Naive thymus-derived CD4-positive, alpha-beta T cell (primary cell): ENCODE results near the gene RNU1-3. TPM values are rescaled to one million over a fixed set of nuclear protein-coding genes. Genes with fewer than 3 reads are reported as not detected.
A peak's percentile ranks its signal among the peaks of the same experiment; 100 is the strongest.
"Not testable (repeated sequence)": the region's sequence is repeated elsewhere in the genome, so short reads cannot be mapped to it uniquely, and the experiment has no call there.

Source experiments
- ATAC-seq: fragments of 150-1000 bp; cut with Tn5 transposase; 2 replicates; pipeline ENCODE4 v1.10.0; 2021; ENCODE audit warnings: mild to moderate bottlenecking, moderate library complexity
- CTCF ChIA-PET: fragments of 350-600 bp; sonication (Branson Sonifier 250); formaldehyde crosslinking; loops from one replicate; lab custom pipeline; 2021; ENCODE audit warnings: antibody characterized with exemption; lab: Charles Lee
- POLR2A ChIA-PET: fragments of 350-600 bp; sonication (Branson Sonifier 250); formaldehyde crosslinking; loops from one replicate; lab custom pipeline; 2021; ENCODE audit warnings: antibody characterized with exemption, inconsistent platforms; lab: Charles Lee
- DNase-seq, 9 donors: peaks; one replicate each; pipeline versions ENCODE4 v3.0.0 to v3.0.0-alpha.2; 2020 to 2022; ENCODE audit warnings: mixed read lengths in 1 of 9
- H3K27ac ChIP-seq: one replicate; pipeline ENCODE4 v1.7.0; 2013; ENCODE audit warnings: mild to moderate bottlenecking, low read depth, low read length, moderate library complexity
- H3K27me3 ChIP-seq, 2 donors: one replicate each; pipeline ENCODE4 v1.7.0; 2013; ENCODE audit warnings: low read length in 2 of 2, mild to moderate bottlenecking in 2 of 2, moderate library complexity in 2 of 2; ENCODE audit not compliant: control insufficient read depth in 2 of 2, insufficient read depth in 2 of 2
- H3K36me3 ChIP-seq, 3 experiments: 1 replicate in 2 of 3; 2 replicates in 1 of 3; pipeline ENCODE4 v1.7.0; 2013; ENCODE audit warnings: low read length in 3 of 3, mild to moderate bottlenecking in 3 of 3, moderate library complexity in 1 of 3; ENCODE audit not compliant: insufficient read depth in 3 of 3, control insufficient read depth in 2 of 3
- H3K4me1 ChIP-seq, 2 donors: one replicate each; pipeline ENCODE4 v1.7.0; 2013; ENCODE audit warnings: low read length in 2 of 2, mild to moderate bottlenecking in 2 of 2, moderate library complexity in 1 of 2; ENCODE audit not compliant: control insufficient read depth in 2 of 2, insufficient read depth in 2 of 2
- H3K4me3 ChIP-seq: 2 replicates; pipeline ENCODE4 v1.7.0; 2013; ENCODE audit warnings: mild to moderate bottlenecking, low read length
- H3K9me3 ChIP-seq, 3 experiments: 1 replicate in 2 of 3; 2 replicates in 1 of 3; pipeline ENCODE4 v1.7.0; 2013; ENCODE audit warnings: low read length in 3 of 3; ENCODE audit not compliant: control insufficient read depth in 2 of 3
- H3K27ac Mint-ChIP-seq, 9 donors: one replicate each; pipeline ENCODE4 v1.8.0; 2020 to 2022; ENCODE audit warnings: mixed read lengths in 9 of 9, mild to moderate bottlenecking in 8 of 9, moderate library complexity in 5 of 9, inconsistent platforms in 2 of 9
- H3K27me3 Mint-ChIP-seq, 5 donors: one replicate each; pipeline ENCODE4 v1.8.0; 2021 to 2022; ENCODE audit warnings: mixed read lengths in 5 of 5, mild to moderate bottlenecking in 1 of 5
- H3K36me3 Mint-ChIP-seq, 5 donors: one replicate each; pipeline ENCODE4 v1.8.0; 2020 to 2022; ENCODE audit warnings: mixed read lengths in 5 of 5, mild to moderate bottlenecking in 3 of 5, inconsistent platforms in 1 of 5
- H3K4me1 Mint-ChIP-seq, 7 donors: one replicate each; pipeline ENCODE4 v1.8.0; 2020 to 2022; ENCODE audit warnings: mixed read lengths in 7 of 7, mild to moderate bottlenecking in 3 of 7, inconsistent platforms in 1 of 7
- H3K4me3 Mint-ChIP-seq, 10 donors: one replicate each; pipeline ENCODE4 v1.8.0; 2020 to 2022; ENCODE audit warnings: mild to moderate bottlenecking in 10 of 10, mixed read lengths in 10 of 10, moderate library complexity in 6 of 10, inconsistent platforms in 2 of 10
- H3K9me3 Mint-ChIP-seq, 11 donors: one replicate each; pipeline ENCODE4 v1.8.0; 2020 to 2022; ENCODE audit warnings: mixed read lengths in 11 of 11, mild to moderate bottlenecking in 4 of 11, inconsistent platforms in 1 of 11, moderate library complexity in 1 of 11
- intact Hi-C, 2 donors: fragments of 100-400 bp; cut with micrococcal nuclease; formaldehyde crosslinking; loops; one replicate each; pipeline ENCODE4 v1.15.1; 2023
- polyA plus RNA-seq, 2 donors: library from polyadenylated mRNA; unstranded; fragments of 300-500 nt; fragmentation: Illumina TruSeq; gene quantifications; one replicate each; pipeline ENCODE4 v1.2.3, GENCODE V29; 2021
- total RNA-seq, 6 experiments: library from RNA in 5 of 6; stranded (reverse) in 5 of 6; gene quantifications; 1 replicate in 5 of 6; 2 replicates in 1 of 6; pipeline ENCODE4 v1.2.3 and lab custom pipeline; 2021 to 2026

The RNU1-3 gene
- total and polyA plus RNA-seq, 7 experiments from 2014 or later, result 2,341 to 4,458 (median 3,337) TPM; not detected in 2

DNA sequence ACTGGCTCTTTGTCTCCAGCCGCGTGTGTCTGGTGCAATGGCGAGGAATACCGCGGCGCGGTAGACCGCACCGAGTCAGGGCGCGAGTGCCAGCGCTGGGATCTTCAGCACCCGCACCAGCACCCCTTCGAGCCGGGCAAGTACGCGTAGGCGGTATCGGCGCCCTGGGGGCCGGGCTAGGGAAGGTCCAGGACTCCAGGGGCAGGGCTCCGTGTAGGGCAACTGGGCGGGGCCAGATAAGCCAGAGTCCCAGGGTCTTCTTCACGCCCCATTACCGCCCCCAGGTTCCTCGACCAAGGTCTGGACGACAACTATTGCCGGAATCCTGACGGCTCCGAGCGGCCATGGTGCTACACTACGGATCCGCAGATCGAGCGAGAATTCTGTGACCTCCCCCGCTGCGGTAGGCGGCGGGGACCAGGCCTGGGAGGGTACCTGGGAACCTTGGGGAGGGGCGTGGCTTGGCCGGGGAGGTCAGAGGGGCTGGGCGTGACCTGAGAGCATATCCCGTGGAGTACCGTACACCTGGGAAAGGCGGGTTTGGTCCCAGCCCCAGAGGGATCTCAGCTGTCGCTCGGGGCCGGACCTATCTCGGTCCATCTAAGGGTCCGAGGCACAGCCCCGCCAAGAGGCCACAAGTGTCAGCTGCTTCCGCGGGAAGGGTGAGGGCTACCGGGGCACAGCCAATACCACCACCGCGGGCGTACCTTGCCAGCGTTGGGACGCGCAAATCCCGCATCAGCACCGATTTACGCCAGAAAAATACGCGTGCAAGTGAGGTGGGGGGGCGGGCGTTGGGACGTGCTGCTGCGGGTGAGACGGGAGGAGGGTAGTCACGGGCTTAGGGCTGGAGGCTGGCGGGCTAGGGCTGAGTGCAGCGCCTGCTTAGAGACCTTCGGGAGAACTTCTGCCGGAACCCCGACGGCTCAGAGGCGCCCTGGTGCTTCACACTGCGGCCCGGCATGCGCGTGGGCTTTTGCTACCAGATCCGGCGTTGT lies 19.3 kb downstream of the RNU1-3 start:
- H3K9me3 ChIP-seq, ATAC-seq, CTCF ChIA-PET, H3K9me3 Mint-ChIP-seq, H3K27ac ChIP-seq, H3K36me3 ChIP-seq, H3K4me1 Mint-ChIP-seq, POLR2A ChIA-PET, intact Hi-C loops, H3K27me3 ChIP-seq, H3K36me3 Mint-ChIP-seq: not testable (repeated sequence)
- peak in 8 of 9 donors; percentile 22 to 58 (median 38) for DNase-seq
- Mint-ChIP-seq H3K4me3 (peak overlapping the region in 8 of 10 donors; percentile 42 to 86 (median 70)), H3K27me3 (peaks cover 0 to 16% (median 0%) of the 10 kb centered on the region in 5 donors), H3K27ac (peak overlapping the region in 1 of 9 donors; percentile 87)
- peaks cover 21 to 27% of the 10 kb centered on the region in 2 donors for H3K4me1 ChIP-seq
- H3K4me3 ChIP-seq, result peak overlapping the region; percentile 21

DNA sequence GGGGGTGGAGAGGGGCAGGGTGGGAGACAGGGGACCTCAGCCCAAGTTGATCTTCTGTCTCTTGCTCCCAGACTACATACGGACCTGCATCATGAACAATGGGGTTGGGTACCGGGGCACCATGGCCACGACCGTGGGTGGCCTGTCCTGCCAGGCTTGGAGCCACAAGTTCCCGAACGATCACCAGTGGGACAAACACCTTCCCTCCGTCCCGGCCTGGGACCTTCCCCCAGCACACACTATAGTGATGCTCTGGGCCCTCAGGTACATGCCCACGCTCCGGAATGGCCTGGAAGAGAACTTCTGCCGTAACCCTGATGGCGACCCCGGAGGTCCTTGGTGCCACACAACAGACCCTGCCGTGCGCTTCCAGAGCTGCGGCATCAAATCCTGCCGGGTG lies 20.0 kb downstream of the RNU1-3 start:
- H3K9me3 ChIP-seq, H3K27ac ChIP-seq, CTCF ChIA-PET, H3K4me3 ChIP-seq, H3K27me3 ChIP-seq, H3K36me3 ChIP-seq, ATAC-seq, H3K36me3 Mint-ChIP-seq, H3K4me1 Mint-ChIP-seq, POLR2A ChIA-PET, H3K9me3 Mint-ChIP-seq, intact Hi-C loops: not testable (repeated sequence)
- Mint-ChIP-seq H3K27me3 (peaks cover 0 to 13% (median 0%) of the 10 kb centered on the region in 5 donors), H3K4me3 (peak overlapping the region in 1 of 10 donors; percentile 71), H3K27ac (peak overlapping the region in 2 of 9 donors; percentile 33 to 48)
- peak in 2 of 9 donors; percentile 1 to 15 for DNase-seq
- peaks cover 21 to 27% of the 10 kb centered on the region in 2 donors for H3K4me1 ChIP-seq

- Mint-ChIP-seq H3K4me3 (peak overlapping the region in 3 of 10 donors; percentile 38 to 71 (median 39)), H3K27ac (peak overlapping the region in 3 of 9 donors; percentile 41 to 80 (median 43))
- intact Hi-C loops, result not testable (repeated sequence)
Measured at GRCh38 chr1:16646061-16646664, 20.6 kb downstream of the RNU1-3 start.

DNA sequence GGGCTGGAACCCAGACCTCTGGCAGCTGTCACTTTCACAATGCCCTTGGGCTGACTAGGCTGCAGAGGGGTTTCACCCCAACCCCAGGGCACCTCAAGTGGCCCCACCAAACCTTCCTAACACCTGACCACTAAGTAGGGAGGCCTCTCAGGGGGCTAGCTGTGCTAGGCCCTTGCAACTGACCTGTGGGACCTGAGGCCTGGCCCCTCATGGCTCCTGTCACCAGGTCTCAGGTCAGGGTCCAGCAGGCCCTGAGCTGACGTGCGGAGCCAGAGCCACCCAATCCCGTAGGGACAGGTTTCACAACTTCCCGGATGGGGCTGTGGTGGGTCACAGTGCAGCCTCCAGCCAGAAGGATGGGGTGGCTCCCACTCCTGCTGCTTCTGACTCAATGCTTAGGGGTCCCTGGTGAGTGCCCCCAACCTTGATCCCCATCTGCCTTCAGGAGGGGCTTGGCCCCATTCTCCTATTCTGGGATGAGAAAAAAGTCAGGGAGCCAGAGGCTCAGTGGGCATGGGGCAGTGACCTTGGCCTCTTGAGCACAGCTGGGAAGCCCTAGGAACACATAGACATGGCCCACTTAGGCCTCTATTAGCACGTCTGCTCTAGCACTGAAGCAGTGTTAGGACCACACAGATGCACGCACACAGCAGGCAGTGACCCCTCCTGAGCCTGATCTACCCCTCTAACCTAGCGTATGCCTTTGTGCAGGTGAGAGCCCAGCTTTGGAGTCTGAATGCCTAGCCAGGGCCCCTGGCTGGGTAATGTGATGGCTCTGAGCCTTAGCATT lies 21.3 kb downstream of the RNU1-3 start:
- H3K27ac ChIP-seq, result peak overlapping the region; percentile 80
- H3K36me3 Mint-ChIP-seq, intact Hi-C loops, H3K27me3 ChIP-seq, H3K4me3 Mint-ChIP-seq, H3K9me3 Mint-ChIP-seq, H3K4me1 Mint-ChIP-seq, H3K9me3 ChIP-seq, H3K27ac Mint-ChIP-seq, CTCF ChIA-PET, ATAC-seq, H3K36me3 ChIP-seq: not testable (repeated sequence)
- POLR2A ChIA-PET, result interaction anchor here (1.3 to 1.9 kb wide), 5 partner anchors 10 to 259 kb away, joined by 5 to 13 read pairs (median 6); partner anchors contain the start of gene NBPF1
- H3K4me3 ChIP-seq, result peak overlapping the region; percentile 89
- peak in 3 of 9 donors; percentile 17 to 54 (median 17) for DNase-seq
- H3K4me1 ChIP-seq, result peaks cover 21 to 27% of the 10 kb centered on the region in 2 donors
- peaks cover 0 to 13% (median 0%) of the 10 kb centered on the region in 5 donors for H3K27me3 Mint-ChIP-seq

More at GRCh38 chr1:16646061-16646664, 20.6 kb downstream of the RNU1-3 start:
- H3K27ac ChIP-seq, ATAC-seq, H3K36me3 Mint-ChIP-seq, H3K4me1 Mint-ChIP-seq, CTCF ChIA-PET, POLR2A ChIA-PET, H3K4me3 ChIP-seq, H3K9me3 Mint-ChIP-seq, H3K27me3 ChIP-seq, H3K9me3 ChIP-seq, H3K36me3 ChIP-seq: not testable (repeated sequence)
- DNase-seq, result peak in 2 of 9 donors; percentile 3 to 21
- H3K27me3 Mint-ChIP-seq, result peaks cover 0 to 13% (median 0%) of the 10 kb centered on the region in 5 donors
- peaks cover 21 to 27% of the 10 kb centered on the region in 2 donors for H3K4me1 ChIP-seq

GRCh38 chr1:16644482-16645270 lies 22.1 kb downstream of the RNU1-3 start:
- H3K9me3 ChIP-seq, H3K27ac Mint-ChIP-seq, H3K4me3 Mint-ChIP-seq, CTCF ChIA-PET, H3K9me3 Mint-ChIP-seq, H3K36me3 Mint-ChIP-seq, H3K4me1 Mint-ChIP-seq, H3K36me3 ChIP-seq, H3K27me3 ChIP-seq: not testable (repeated sequence)
- intact Hi-C loops, result loop anchor here in 1 of 2 donors (1.0 kb wide), 1 partner anchor 277 kb away; the partner anchor contains the start of gene SZRD1
- peaks cover 21 to 27% of the 10 kb centered on the region in 2 donors for H3K4me1 ChIP-seq
- peak overlapping the region; percentile 80 for H3K27ac ChIP-seq
- ATAC-seq (peak; percentile 96), DNase-seq (peak; percentile 95 to 100 (median 100))
- POLR2A ChIA-PET, result interaction anchor here (1.3 to 1.9 kb wide), 5 partner anchors 9 to 260 kb away, joined by 5 to 13 read pairs (median 6); partner anchors contain the start of gene NBPF1
- H3K27me3 Mint-ChIP-seq, result peaks cover 0 to 13% (median 0%) of the 10 kb centered on the region in 5 donors
- H3K4me3 ChIP-seq, result peak overlapping the region; percentile 89
